Stimulated activated CD8-positive, alpha-beta memory T cell treated with anti-CD3 and anti-CD28 coated beads, Interleukin-15, amount 100 ng/mL, for 48 hours (primary cell): ENCODE data around the gene HBA2.
"Not testable (repeated sequence)": the region's sequence is repeated elsewhere in the genome, so short reads cannot be mapped to it uniquely, and the experiment has no call there.

Experiments used
- DNase-seq, 2 donors: peaks; one replicate each; pipeline ENCODE4 v3.0.0-alpha.2; 2020; ENCODE audit warnings: low read depth in 2 of 2

Gene HBA2

DNA sequence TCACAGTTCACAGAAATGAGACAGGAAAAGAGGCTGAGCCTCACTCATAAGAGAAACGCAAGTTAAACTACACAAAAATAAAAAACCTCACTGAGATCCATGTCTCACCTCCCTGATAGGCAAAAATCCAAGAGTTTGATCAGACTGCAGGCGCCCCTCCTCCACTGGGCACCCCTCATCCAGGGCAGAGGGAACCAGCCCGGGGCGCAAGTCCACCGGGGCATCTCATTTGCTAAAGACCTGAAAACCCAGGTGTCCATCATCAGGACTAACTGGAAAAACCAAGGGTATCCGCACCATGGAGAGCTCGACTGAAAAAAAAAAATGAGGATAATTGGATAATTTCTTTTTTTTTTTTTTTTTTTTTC is 17.7 kb upstream of the HBA2 start:
- no peak for DNase-seq

- DNase-seq, result no peak
Measured at GRCh38 chr16:159136-159849, 13.4 kb upstream of the HBA2 start.

GRCh38 chr16:160242-160641 is 12.4 kb upstream of the HBA2 start:
- DNase-seq, result not testable (repeated sequence)

GRCh38 chr16:160691-161190 is 11.9 kb upstream of the HBA2 start:
- no peak for DNase-seq

- DNase-seq, result no peak
Measured at GRCh38 chr16:162271-162991, 10.2 kb upstream of the HBA2 start.

DNA sequence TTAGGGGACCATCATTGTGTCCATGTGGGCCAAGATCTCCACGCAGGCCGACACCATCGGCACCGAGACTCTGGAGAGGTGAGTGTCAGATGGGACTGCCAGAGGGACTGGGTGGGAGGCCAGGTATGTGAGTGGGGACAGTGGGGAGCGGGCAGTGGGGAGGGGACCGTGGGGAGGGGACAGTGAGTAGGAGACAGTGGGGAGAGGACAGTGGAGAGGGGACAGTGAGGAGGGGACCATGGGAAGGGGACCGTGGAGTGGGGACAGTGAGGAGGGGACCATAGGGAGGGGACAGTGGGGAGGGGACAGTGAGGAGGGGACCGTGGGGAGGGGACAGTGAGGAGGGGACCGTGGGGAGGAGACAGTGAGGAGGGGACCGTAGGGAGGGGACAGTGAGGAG is 9.5 kb upstream of the HBA2 start:
- DNase-seq, result not testable (repeated sequence)

DNA sequence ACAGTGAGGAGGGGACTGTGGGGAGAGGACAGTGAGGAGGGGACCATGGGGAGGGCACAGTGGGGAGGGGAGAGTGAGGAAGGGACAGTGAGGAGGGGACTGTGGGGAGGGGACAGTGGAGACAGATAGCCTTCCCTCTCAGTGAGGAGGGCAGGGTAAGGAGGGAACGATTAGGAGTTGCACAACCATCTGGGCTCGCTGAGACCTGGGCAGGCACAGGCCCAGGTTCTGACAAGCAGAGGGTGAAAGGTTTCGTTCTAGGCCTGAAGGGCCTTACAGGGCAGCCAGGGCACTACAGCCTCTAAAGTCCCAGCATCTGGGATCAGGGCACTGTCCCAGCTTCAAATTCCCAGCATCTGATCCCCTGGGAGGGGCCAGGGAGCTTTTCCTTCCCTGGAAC is 9.0 kb upstream of the HBA2 start:
- DNase-seq, result not testable (repeated sequence)

DNA sequence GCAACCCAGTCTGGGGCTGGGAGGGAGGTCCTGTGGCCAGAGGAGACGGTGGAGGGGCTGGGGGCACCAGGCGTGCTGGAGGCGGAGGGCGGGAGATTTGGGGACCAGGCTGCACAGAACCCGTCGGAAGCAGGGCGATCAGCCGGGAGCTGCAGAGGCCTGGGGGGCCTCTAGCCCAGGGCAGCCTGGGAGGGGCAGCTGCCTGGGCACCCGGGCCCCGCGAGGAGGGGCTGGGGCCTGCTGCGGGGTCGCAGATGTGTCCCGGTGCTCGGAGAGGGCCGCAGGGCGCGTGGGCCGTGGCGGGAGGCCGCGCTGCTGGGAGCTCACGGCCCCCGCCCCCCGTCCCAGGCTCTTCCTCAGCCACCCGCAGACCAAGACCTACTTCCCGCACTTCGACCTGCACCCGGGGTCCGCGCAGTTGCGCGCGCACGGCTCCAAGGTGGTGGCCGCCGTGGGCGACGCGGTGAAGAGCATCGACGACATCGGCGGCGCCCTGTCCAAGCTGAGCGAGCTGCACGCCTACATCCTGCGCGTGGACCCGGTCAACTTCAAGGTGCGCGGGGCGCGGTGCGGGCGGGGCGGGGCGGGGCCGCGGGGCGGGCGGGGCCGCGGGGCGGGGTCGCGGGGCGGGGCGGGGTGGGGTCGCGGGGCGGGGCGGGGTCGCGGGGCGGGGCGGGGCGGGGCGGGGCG is 8.4 kb upstream of the HBA2 start:
- DNase-seq, result not testable (repeated sequence)

DNA sequence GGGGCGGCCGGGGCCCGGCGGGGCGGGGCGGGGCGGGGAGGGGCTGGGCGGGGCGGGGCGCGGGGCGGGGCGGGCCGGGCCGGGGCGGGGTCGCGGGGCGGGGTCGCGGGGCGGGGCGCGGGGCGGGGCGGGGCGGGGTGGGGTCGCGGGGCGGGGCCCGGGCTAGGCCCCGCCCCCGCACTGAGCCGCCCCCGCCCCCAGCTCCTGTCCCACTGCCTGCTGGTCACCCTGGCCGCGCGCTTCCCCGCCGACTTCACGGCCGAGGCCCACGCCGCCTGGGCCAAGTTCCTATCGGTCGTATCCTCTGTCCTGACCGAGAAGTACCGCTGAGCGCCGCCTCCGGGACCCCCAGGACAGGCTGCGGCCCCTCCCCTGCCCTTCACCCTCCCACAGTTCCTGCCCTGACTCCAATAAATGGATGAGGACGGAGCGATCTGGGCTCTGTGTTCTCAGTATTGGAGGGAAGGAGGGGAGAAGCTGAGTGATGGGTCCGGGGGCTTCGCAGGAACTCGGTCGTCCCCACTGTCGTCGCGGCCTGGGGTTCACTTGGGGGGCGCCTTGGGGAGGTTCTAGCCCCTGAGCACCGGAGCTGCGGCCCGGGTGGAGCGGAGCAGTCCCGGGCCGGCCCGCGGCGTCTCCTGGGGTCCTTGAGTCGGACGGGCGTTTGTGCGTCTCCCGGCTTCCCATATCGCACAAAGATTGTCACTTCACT is 7.7 kb upstream of the HBA2 start:
- no peak for DNase-seq

DNA sequence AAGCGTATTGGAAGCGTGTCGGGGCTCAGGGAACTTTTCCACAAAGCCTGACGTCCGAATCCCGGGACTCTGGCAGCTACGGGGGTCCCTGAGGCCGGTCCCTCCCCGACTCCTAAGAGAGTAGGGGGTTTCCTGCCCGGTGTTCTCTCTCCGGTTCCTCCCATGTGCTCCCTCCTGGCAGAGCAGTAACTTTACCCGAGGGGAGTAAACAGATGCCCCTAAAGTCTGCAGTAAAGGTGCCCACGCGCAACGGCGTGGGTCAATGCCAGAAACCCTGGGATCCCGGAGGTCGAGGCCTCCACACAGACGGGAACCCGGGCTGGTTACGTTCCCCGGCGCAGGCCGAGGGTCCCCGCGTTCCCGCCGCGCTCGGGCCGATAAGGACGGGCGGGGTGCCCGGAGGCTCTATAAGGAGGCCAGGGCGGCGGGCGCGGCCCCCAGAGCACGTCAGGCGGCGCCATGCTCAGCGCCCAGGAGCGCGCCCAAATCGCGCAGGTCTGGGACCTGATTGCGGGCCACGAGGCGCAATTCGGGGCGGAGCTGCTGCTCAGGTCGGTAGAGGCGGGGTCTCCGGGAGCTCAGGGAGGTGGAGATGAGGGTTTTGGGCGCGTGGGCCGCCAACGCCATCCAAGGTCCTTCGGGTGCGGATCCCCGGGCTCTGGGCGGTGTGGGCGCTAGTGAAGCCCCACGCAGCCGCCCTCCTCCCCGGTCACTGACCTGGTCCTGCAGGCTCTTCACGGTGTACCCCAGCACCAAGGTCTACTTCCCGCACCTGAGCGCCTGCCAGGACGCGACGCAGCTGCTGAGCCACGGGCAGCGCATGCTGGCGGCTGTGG is 6.9 kb upstream of the HBA2 start, which contains the start of gene HBM:
Gene HBM, plus strand, starts transcription at position 440 of the 836 bp plus-strand sequence. Its CDS starts 20 bp downstream, at position 460.
- no peak for DNase-seq

- no peak for DNase-seq
Measured at GRCh38 chr16:166375-167121, 6.1 kb upstream of the HBA2 start.

DNA sequence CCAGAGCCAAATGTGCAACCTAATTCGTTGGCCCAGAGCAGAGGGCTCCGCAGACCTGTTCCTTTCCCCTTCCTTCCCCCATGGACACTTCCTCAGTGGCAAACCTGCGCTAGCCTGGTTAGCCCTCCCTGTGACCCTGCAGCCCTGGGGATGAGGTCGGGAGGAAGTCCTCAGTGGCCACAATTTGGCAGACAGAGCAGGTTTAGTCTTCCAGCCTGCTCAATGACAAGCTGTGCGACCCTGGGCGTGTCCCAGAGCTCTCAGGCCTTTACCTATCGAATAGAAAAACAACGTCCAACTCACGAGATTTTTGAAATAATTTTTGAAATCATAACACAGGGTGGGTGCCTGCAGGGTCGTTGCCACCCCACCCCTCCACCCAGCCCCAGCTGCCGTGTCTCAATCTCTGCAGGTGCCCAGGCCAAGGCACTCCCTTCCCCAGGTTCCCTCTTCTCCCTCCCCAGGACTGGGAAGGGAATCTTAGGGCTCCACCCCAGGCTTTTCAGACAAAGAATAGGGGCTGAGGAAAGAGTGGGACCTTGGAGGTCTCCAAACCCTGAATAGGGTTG is 5.5 kb upstream of the HBA2 start:
- no peak for DNase-seq

DNA sequence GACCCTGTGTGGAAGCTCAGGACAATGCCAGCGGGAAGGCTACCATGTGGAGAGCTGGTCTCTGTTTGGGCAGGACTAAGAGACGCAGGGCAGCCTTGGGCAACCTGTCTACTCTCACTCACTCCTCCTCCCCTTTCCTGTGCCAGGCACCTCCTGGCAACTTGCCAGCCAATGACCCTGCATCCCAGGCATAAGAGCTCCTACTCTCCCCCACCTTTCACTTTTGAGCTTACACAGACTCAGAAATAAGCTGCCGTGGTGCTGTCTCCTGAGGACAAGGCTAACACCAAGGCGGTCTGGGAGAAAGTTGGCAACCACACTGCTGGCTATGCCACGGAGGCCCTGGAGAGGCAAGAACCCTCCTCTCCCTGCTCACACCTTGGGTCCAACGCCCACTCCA is 4.3 kb upstream of the HBA2 start:
- no peak for DNase-seq

- no peak for DNase-seq
Measured at GRCh38 chr16:169014-169413, 3.7 kb upstream of the HBA2 start.

GRCh38 chr16:170088-170507 is 2.6 kb upstream of the HBA2 start:
- DNase-seq, result not testable (repeated sequence)

DNA sequence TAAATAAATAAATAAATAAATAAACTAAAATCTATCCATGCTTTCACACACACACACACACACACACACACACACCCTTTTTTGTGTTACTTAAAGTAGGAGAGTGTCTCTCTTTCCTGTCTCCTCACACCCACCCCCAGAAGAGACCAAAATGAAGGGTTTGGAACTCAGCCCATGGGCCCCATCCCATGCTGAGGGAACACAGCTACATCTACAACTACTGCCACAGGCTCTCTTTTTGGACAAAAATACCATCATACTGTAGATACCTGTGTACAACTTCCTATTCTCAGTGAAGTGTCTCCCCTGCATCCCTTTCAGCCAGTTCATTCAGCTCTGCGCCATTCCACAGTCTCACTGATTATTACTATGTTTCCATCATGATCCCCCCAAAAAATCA is 1.9 kb upstream of the HBA2 start:
- no peak for DNase-seq

DNA sequence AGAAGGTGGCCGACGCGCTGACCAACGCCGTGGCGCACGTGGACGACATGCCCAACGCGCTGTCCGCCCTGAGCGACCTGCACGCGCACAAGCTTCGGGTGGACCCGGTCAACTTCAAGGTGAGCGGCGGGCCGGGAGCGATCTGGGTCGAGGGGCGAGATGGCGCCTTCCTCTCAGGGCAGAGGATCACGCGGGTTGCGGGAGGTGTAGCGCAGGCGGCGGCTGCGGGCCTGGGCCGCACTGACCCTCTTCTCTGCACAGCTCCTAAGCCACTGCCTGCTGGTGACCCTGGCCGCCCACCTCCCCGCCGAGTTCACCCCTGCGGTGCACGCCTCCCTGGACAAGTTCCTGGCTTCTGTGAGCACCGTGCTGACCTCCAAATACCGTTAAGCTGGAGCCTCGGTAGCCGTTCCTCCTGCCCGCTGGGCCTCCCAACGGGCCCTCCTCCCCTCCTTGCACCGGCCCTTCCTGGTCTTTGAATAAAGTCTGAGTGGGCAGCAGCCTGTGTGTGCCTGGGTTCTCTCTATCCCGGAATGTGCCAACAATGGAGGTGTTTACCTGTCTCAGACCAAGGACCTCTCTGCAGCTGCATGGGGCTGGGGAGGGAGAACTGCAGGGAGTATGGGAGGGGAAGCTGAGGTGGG is 657 bp downstream of the HBA2 start:
- DNase-seq, result not testable (repeated sequence)

- DNase-seq, result not testable (repeated sequence)
Measured at GRCh38 chr16:173928-174769, 1.5 kb downstream of the HBA2 start.
